Adipose tissue (tissue), 3 donors: ENCODE data around the gene ALX4. TPM values are rescaled to one million over a fixed set of nuclear protein-coding genes. Genes with fewer than 3 reads are reported as not detected.

Experiments used
- H3K27ac ChIP-seq: one replicate; pipeline ENCODE4 v1.5.1; 2013; ENCODE audit warnings: low read depth, low read length
- WGBS, 3 donors: extraction: QIAGEN DNeasy Blood & Tissue Kit; methylation state at CpG; one replicate each; pipeline ENCODE4 v1.1.7; 2013; 5-methylcytosine and 5-hydroxymethylcytosine counted together
- polyA plus RNA-seq, 3 donors: library from polyadenylated mRNA; stranded (reverse); fragments of 200-250 nt; gene quantifications; one replicate each; pipeline ENCODE4 v1.2.3, GENCODE V29; 2013
- donor health status: healthy with polysubstance abuse.
- donor health status: Bipolar disorder and iron deficiency.
- donor health status: healthy.

ALX4 gene
- polyA plus RNA-seq, 3 donors = 0.01 to 0.22 TPM; not detected in 1

- H3K27ac ChIP-seq = no peak overlapping the region
- 72 to 82% (median 73%) methylated on average over 6 of the region's 6 CpGs for WGBS, 3 donors
Observed at GRCh38 chr11:44279483-44279882, 30.5 kb downstream of the ALX4 start.

GRCh38 chr11:44277196-44278090 is 32.5 kb downstream of the ALX4 start:
- 76 to 88% (median 84%) methylated on average over 18 of the region's 18 CpGs for WGBS, 3 donors
- H3K27ac ChIP-seq = no peak overlapping the region

GRCh38 chr11:44275961-44276550 is 33.9 kb downstream of the ALX4 start:
- no peak overlapping the region for H3K27ac ChIP-seq
- 85 to 89% (median 88%) methylated on average over 7 of the region's 7 CpGs for WGBS, 3 donors

- no peak overlapping the region for H3K27ac ChIP-seq
- 94 to 98% (median 94%) methylated on average over 10 of the region's 10 CpGs for WGBS, 3 donors
Observed at GRCh38 chr11:44275241-44275640, 34.7 kb downstream of the ALX4 start.

GRCh38 chr11:44274404-44274803 is 35.5 kb downstream of the ALX4 start:
- 86 to 96% (median 90%) methylated on average over 1 of the region's 1 CpG for WGBS, 3 donors
- no peak overlapping the region for H3K27ac ChIP-seq

- no peak overlapping the region for H3K27ac ChIP-seq
- WGBS, 3 donors = 89 to 96% (median 93%) methylated on average over 6 of the region's 6 CpGs
Observed at GRCh38 chr11:44271286-44271685, 38.7 kb downstream of the ALX4 start.

GRCh38 chr11:44270403-44271273 is 39.3 kb downstream of the ALX4 start:
- H3K27ac ChIP-seq = no peak overlapping the region
- WGBS, 3 donors = 83 to 94% (median 87%) methylated on average over 20 of the region's 20 CpGs

GRCh38 chr11:44269369-44270351 is 40.3 kb downstream of the ALX4 start:
- WGBS, 3 donors = 54 to 70% (median 56%) methylated on average over 17 of the region's 17 CpGs
- H3K27ac ChIP-seq = no peak overlapping the region

GRCh38 chr11:44268614-44269080 is 41.3 kb downstream of the ALX4 start:
- 75 to 92% (median 88%) methylated on average over 5 of the region's 5 CpGs for WGBS, 3 donors
- no peak overlapping the region for H3K27ac ChIP-seq

- no peak overlapping the region for H3K27ac ChIP-seq
Observed at GRCh38 chr11:44267750-44268613, 42.0 kb downstream of the ALX4 start.

GRCh38 chr11:44267006-44267749 is 42.8 kb downstream of the ALX4 start:
- WGBS, 3 donors = 84 to 91% (median 90%) methylated on average over 24 of the region's 24 CpGs

More at GRCh38 chr11:44267750-44268613, 42.0 kb downstream of the ALX4 start:
- WGBS, 3 donors = 76 to 83% (median 82%) methylated on average over 8 of the region's 8 CpGs

GRCh38 chr11:44266056-44266780 is 43.7 kb downstream of the ALX4 start:
- no peak overlapping the region for H3K27ac ChIP-seq
- WGBS, 3 donors = 79 to 83% (median 80%) methylated on average over 9 of the region's 9 CpGs

More at GRCh38 chr11:44267006-44267749, 42.8 kb downstream of the ALX4 start:
- no peak overlapping the region for H3K27ac ChIP-seq

GRCh38 chr11:44264761-44265160 is 45.2 kb downstream of the ALX4 start:
- WGBS, 3 donors = 88 to 91% (median 89%) methylated on average over 22 of the region's 22 CpGs
- H3K27ac ChIP-seq = no peak overlapping the region

- WGBS, 3 donors = 69 to 89% (median 81%) methylated on average over 8 of the region's 8 CpGs
- no peak overlapping the region for H3K27ac ChIP-seq
Observed at GRCh38 chr11:44264438-44264749, 45.5 kb downstream of the ALX4 start.

- WGBS, 3 donors = 83 to 84% (median 84%) methylated on average over 19 to 20 of the region's 20 CpGs
- no peak overlapping the region for H3K27ac ChIP-seq
Observed at GRCh38 chr11:44263738-44264437, 46.1 kb downstream of the ALX4 start.
